OCI-LY1 (cell line): ENCODE measurements around the gene ASB12.

ENCODE experiments used
- EZH2 ChIP-seq: fragments of 200-600 bp; sonication (generic), shearing (Covaris generic); IDR thresholded peaks from 2 replicates; pipeline ENCODE4 v1.8.0; 2017; ENCODE audit warnings: borderline replicate concordance, mixed run types, mild to moderate bottlenecking, antibody characterized with exemption, low read length, moderate library complexity, mixed read lengths
- TF ChIP-seq, protein P1 (sequence below): fragments of 200-600 bp; sonication (generic), shearing (Covaris generic); IDR thresholded peaks from 2 replicates; pipeline ENCODE4 v1.5.1; 2017; ENCODE audit warnings: mild to moderate bottlenecking, antibody characterized with exemption, low read length, moderate library complexity, mixed read lengths

DNA sequence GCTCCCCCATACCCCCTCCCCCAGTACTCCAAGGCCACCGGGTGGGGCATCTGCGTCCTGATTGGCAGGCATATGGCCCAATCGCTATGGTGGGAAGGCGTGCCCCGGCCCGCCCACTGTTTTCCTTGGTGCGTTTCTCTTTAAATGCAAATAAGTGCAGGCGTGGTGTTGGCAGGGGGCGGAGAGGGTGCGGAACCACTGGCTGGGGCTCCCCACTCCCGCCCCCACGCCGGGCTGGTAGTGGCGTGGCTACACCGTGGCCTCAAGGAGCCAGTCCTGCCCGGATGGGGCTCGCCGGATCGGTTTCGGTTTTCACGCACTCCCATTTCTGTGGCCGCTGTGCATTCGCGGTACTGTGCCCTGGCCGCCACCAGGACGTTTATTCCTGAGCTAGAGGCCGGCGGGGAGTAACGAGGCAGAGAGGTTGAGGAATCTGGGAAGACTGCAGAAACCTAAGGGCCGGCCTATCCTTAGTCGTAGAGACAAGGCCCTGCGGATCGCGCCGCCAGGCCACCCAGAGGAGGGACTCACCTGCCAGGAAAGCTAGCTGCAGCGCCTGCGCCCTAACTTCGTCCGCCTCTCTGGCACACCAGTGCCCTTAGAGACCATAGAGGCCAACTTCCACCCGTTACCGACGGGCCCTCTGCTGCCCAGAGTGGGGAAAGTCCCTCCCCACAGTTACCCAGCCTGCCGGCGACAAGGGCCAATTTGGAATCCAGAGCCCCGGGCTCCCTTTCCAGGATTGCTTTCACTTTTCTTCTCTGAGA lies 24.5 kb downstream of the ASB12 start:
- TF ChIP-seq, protein P1, sequence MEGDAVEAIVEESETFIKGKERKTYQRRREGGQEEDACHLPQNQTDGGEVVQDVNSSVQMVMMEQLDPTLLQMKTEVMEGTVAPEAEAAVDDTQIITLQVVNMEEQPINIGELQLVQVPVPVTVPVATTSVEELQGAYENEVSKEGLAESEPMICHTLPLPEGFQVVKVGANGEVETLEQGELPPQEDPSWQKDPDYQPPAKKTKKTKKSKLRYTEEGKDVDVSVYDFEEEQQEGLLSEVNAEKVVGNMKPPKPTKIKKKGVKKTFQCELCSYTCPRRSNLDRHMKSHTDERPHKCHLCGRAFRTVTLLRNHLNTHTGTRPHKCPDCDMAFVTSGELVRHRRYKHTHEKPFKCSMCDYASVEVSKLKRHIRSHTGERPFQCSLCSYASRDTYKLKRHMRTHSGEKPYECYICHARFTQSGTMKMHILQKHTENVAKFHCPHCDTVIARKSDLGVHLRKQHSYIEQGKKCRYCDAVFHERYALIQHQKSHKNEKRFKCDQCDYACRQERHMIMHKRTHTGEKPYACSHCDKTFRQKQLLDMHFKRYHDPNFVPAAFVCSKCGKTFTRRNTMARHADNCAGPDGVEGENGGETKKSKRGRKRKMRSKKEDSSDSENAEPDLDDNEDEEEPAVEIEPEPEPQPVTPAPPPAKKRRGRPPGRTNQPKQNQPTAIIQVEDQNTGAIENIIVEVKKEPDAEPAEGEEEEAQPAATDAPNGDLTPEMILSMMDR: peak; percentile 15; the same call in 1 of the 2 replicates
- TF ChIP-seq EZH2: no peak
